NCI-H1436 (cell line): Measurements from ENCODE around the gene GABRG3.

Source experiments
- DNase-seq: peaks from one replicate; lab custom pipeline; 2025; lab: John Stamatoyannopoulos, UW

GABRG3 gene

GRCh38 chr15:27506752-27507151, 535.8 kb downstream of the GABRG3 start:
- DNase-seq = no peak

GRCh38 chr15:27509014-27509413, 538.0 kb downstream of the GABRG3 start:
- no peak for DNase-seq

GRCh38 chr15:27512281-27513001, 541.5 kb downstream of the GABRG3 start:
- DNase-seq = no peak

DNA sequence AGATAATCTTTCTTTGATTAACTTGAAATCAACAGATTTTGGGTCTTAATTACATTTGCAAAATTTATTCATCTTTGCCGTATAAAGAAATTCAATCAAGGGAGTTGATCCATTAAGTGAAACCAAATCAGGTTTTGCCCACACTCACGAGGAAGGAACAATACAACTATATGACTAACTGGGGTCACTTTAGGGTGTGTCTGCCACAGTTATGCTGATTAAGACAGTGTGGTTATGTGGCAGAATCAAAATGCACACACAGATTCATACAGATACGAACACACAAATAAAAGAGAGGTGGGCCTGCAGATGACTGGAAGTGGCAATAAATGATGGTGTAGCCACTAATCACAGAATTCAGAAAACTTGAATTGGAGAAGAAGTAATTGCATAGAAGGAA, 543.5 kb downstream of the GABRG3 start:
- no peak for DNase-seq

DNA sequence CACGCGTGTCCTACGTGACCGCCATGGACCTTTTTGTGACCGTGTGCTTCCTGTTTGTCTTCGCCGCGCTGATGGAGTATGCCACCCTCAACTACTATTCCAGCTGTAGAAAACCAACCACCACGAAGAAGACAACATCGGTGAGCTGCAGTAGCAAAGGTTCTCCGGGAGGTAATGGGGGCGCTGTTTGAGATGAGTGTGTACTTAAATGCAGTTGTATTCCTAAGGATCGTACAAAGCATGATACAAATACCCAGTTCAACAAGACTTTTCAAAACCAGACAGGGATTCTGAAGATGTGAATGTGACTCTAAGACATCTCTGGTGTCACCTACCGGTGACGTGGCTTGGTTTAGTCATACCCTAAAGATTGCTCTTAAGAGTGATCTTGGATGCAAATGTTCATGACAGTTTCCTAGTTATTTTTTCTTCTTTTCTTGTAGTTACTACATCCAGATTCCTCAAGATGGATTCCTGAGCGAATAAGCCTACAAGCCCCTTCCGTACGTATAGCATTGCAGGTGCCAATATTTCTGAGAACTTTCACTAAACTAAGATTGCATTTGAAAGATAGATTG, 556.6 kb downstream of the GABRG3 start:
- DNase-seq = no peak

- DNase-seq = no peak
Measured at GRCh38 chr15:27529399-27529798, 558.4 kb downstream of the GABRG3 start.

- no peak for DNase-seq
Measured at GRCh38 chr15:27530994-27531393, 560.0 kb downstream of the GABRG3 start.

DNA sequence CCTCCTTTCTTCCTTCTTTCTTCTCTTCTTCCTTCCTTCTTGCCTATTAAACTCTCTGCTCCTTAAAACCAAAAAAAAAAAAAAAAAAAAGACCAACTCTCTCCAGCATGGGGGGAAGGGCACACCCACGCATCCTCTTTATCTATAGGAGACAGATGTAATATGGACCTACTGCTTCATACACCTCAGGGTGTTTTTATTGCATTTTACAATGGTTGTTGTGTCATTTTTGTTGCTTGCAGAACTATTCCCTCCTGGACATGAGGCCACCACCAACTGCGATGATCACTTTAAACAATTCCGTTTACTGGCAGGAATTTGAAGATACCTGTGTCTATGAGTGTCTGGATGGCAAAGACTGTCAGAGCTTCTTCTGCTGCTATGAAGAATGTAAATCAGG, 561.4 kb downstream of the GABRG3 start:
- DNase-seq = no peak

DNA sequence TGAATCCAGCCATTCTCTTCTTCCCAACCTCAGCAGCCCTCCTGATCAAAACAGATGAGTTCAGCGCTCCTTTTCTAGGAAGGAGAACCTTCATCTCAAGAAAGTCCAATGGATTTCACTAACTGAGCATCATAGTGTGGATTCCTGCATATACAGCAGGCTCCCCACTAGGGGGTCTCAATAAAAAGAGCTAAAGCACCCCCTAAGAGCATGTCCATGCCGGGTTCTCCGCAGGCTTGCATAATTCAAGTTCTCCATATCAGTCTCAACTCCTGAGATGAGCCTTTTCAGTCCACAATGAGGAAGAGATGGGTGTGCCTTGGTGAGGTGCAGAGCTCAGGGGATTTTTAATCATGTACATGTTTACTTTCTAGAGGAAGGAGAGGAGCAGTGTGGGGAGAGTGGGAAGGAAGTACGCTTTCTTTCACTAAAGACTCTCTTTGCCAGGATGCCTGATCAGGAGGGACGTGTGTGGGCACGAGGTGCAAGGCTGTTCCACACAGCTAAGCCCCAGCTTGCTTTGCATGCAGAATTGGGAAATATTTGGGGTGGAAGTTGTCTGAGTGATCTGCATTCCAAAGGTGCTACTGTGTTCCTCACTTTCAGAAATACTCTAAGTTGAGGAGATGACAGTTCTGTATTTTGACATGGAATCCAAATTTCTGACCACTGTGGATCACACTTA, 564.6 kb downstream of the GABRG3 start:
- DNase-seq = no peak

GRCh38 chr15:27538325-27538724, 567.3 kb downstream of the GABRG3 start:
- DNase-seq = peak; percentile 19

- DNase-seq = no peak
Measured at GRCh38 chr15:27541581-27541980, 570.6 kb downstream of the GABRG3 start.

DNA sequence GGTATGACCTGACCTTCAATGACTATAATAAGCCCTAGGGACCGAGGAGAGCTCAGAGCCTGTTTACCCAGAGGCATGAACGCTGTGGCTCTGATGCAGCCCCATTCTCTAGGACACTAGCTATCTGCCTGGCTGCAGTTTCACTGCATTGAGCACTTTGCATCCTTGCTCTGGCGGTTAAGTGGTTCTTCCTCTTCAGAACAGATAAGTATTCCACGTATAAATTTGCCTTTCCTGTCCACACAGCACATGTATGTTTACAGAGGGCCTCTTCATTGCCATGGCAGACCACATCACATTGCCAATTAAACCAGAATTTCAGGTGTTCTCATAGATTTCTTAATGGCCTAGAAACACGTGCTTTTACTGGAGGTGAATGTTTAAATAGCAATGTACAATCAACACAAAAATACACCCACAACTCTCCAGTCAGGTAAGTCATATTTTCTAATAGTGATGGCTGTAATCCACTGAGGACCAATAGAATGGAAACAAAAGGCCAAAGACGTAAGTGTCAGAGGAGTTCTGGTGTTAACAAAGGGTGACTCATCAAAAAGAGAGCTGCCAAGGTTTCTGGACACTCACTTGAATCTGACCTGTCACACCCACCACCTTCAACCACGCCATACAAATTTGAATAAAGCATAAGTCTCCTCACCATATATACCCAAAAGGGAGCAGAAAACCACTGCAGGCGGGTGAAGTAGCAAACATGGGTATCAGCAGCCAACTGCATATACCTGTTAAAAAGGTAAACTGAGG, 574.7 kb downstream of the GABRG3 start:
- DNase-seq = no peak

DNA sequence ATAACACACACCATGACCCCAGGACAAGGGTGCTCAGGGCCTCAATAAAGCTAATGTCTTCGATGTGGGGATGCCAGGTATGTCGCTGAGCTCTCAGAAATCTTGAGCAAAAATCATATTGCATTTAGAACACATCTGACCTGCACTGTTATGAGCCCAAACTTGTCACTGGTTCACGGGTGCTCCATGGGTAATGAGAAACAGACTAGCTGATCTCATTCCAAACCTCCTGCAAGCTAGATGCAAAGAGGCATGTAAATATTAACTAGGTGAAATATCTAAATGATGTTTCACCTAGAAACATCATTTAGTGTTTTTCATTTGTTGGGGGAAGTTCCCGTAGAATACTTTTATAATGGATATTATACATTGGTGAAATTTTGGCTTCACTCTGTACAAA, 578.8 kb downstream of the GABRG3 start:
- no peak for DNase-seq

GRCh38 chr15:27550635-27551034, 579.7 kb downstream of the GABRG3 start:
- no peak for DNase-seq

DNA sequence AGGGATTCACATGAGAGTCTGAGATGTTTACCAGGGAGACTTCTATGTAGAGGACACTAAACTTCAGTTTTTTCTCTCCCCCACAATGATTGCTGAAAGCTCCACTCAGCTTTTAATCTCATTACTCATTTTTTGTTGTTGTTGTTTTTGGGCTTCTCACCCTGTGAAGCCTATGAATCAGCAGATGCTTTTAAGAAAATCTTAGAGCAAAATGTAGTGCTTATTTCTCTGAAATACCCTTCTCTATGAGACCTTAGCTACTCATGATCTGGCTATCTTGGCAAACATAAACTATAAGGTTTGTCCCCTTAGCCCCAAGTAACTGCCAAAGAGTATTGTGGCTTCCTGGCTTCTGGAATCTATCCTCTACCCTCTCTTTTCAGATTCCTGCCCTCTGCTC, 590.8 kb downstream of the GABRG3 start:
- DNase-seq = no peak

DNA sequence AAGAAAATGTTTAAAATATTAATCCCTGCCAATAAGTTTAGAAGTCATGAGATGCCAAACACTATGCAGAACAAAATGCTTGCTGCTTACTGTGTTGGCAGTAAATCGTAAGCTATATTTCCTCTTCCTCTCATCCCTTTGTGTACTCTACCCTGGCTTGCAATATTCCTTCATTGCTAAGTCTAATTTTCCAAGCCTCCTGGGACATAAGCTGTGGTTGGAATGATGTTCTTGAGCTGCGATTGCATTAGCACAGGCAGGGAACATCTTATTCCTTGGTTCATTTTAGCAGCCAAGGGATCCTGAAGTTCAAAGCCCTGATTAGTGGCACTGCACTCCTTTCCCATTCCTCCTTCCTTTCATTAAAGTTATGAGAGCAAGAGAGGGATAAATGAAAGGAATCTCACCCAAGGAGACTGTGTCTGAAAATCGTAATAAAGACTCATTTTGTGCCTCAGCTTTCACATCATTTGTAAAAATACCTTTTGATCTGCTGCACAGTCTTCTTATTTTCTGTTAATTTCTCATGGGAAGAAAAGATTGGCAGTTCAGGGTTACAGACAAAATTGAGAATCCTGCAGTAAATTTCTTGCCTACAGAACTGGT, 592.9 kb downstream of the GABRG3 start:
- no peak for DNase-seq

GRCh38 chr15:27564656-27565055, 593.7 kb downstream of the GABRG3 start:
- DNase-seq = no peak

- DNase-seq = no peak
Measured at GRCh38 chr15:27570746-27571145, 599.8 kb downstream of the GABRG3 start.

GRCh38 chr15:27573805-27574485, 603.0 kb downstream of the GABRG3 start:
- no peak for DNase-seq

DNA sequence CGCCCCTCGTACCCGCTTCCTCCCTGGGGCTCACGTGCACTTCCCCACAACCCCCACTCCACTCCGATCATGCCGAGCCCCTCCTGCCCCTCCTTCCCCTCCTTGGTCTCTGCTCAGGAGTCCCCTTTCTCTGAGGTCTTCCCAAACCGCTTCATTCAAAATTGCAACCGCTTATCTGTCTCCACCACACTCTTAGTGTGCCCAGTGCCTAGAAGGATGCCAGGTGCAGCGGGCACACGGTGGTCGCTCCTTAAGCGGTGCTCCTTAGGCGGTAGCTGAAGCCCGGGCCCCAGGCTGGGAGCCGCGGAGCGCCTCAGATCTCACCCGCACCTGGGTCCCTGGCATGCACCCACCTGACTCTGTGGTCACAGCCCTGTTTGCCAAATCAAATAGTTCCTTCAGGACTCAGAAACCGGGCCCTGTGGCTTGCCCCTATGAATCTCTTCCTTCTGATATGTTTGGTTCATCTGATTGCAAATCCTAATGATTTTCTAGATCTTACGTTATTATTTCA, 603.6 kb downstream of the GABRG3 start:
- DNase-seq = no peak

- no peak for DNase-seq
Measured at GRCh38 chr15:27575521-27575920, 604.5 kb downstream of the GABRG3 start.
